K562 (cell line): ENCODE measurements around the gene TNPO2. TPM values are rescaled to one million over a fixed set of nuclear protein-coding genes. Genes with fewer than 3 reads are reported as not detected.

Experiments
- CBX8 ChIP-seq: fragments of 200-600 bp; sonication (generic); IDR thresholded peaks from 2 replicates; pipeline ENCODE4 v1.6.1; 2012; ENCODE audit warnings: borderline replicate concordance, mixed run types, low read depth, mild to moderate bottlenecking, moderate library complexity, mixed read lengths, low read length, control low read depth, inconsistent platforms; ENCODE audit not compliant: poor library complexity, severe bottlenecking; ENCODE audit errors: extremely low read depth
- ESRRB ChIP-seq: fragments of 250-450 bp; sonication (Bioruptor Pico); IDR thresholded peaks from 2 replicates; pipeline ENCODE4 v1.5.0; 2020; ENCODE audit warnings: mild to moderate bottlenecking, moderate library complexity, borderline replicate concordance
- EZH2 ChIP-seq: IDR thresholded peaks from 2 replicates; pipeline ENCODE4 v1.6.1; 2012; ENCODE audit warnings: low read depth, mild to moderate bottlenecking, inconsistent platforms, low read length, borderline replicate concordance
- HIVEP1 ChIP-seq: fragments of 250-450 bp; sonication (Bioruptor Pico); IDR thresholded peaks from 2 replicates; pipeline ENCODE4 v1.4.0; 2020; ENCODE audit warnings: mild to moderate bottlenecking
- HOMEZ ChIP-seq: fragments of 250-450 bp; sonication (Bioruptor Pico); IDR thresholded peaks from 2 replicates; pipeline ENCODE4 v1.4.0; 2020; ENCODE audit warnings: mild to moderate bottlenecking, moderate library complexity
- MAX ChIP-seq: sonication (generic); formaldehyde crosslinking; IDR thresholded peaks from 2 replicates; pipeline ENCODE4 v1.9.0; 2022; ENCODE audit warnings: mild to moderate bottlenecking, missing genetic modification reagents
- MTA3 ChIP-seq: fragments of 450-650 bp; formaldehyde crosslinking; IDR thresholded peaks from 2 replicates; pipeline ENCODE4 v1.6.1; 2017; ENCODE audit warnings: mild to moderate bottlenecking, borderline replicate concordance
- NR1H2 ChIP-seq: sonication (generic); formaldehyde crosslinking; IDR thresholded peaks from 2 replicates; pipeline ENCODE4 v1.4.0; 2020; ENCODE audit warnings: mild to moderate bottlenecking, missing genetic modification reagents
- PATZ1 ChIP-seq: fragments of 250-450 bp; sonication (Bioruptor Pico); IDR thresholded peaks from 2 replicates; pipeline ENCODE4 v1.5.0; 2020; ENCODE audit warnings: mild to moderate bottlenecking, borderline replicate concordance
- POLR2AphosphoS5 ChIP-seq: IDR thresholded peaks from 2 replicates; pipeline ENCODE4 v1.6.1; 2011; ENCODE audit warnings: mild to moderate bottlenecking, low read depth, low read length, moderate library complexity; ENCODE audit not compliant: control insufficient read depth, insufficient read depth
- PRMT5 ChIP-seq: sonication (generic); formaldehyde crosslinking; IDR thresholded peaks from 2 replicates; pipeline ENCODE4 v1.5.0; 2020; ENCODE audit warnings: missing genetic modification reagents
- RBM15 ChIP-seq: fragments of 200-400 bp; formaldehyde crosslinking; IDR thresholded peaks from 2 replicates; pipeline ENCODE4 v1.6.1; 2018; ENCODE audit warnings: mild to moderate bottlenecking, low read length, moderate library complexity; ENCODE audit not compliant: insufficient read depth
- XRCC4 ChIP-seq: IDR thresholded peaks from one replicate; pipeline ENCODE4 v1.6.1; 2011; ENCODE audit not compliant: insufficient read depth, insufficient read length; ENCODE audit errors: extremely low read depth
- ZC3H11A ChIP-seq: IDR thresholded peaks from 2 replicates; pipeline ENCODE4 v1.6.1; 2012; ENCODE audit warnings: low read depth, low read length, improper control_type of control experiment
- ZNF282 ChIP-seq: sonication (generic); formaldehyde crosslinking; IDR thresholded peaks from 2 replicates; pipeline ENCODE4 v1.8.1; 2023; ENCODE audit warnings: missing genetic modification reagents
- ZNF311 ChIP-seq: fragments of 250-450 bp; sonication (Bioruptor Pico); IDR thresholded peaks from 2 replicates; pipeline ENCODE4 v1.4.0; 2020; ENCODE audit warnings: mild to moderate bottlenecking, moderate library complexity
- ZNF507 ChIP-seq: conservative IDR thresholded peaks from 2 replicates; pipeline ENCODE4 v1.6.1; 2017; ENCODE audit warnings: missing genetic modification characterization, missing compliant biosample characterization
- ZNF551 ChIP-seq: fragments of 250-450 bp; sonication (Bioruptor Pico); IDR thresholded peaks from 2 replicates; pipeline ENCODE4 v1.5.0; 2021; ENCODE audit warnings: mild to moderate bottlenecking, moderate library complexity
- ZNF668 ChIP-seq: fragments of 250-450 bp; sonication (Bioruptor Pico); IDR thresholded peaks from 2 replicates; pipeline ENCODE4 v1.8.0; 2022; ENCODE audit warnings: mild to moderate bottlenecking, inconsistent platforms
- polyA plus RNA-seq, 8 experiments: library from polyadenylated mRNA; depleted of rRNA in 4 of 8; stranded (reverse) in 5 of 8; unstranded in 3 of 8; fragments of >200 nt; fragmentation: Nextera tagmentation in 2 of 8; fragmentation: Illumina TruSeq in 1 of 8; extraction: Ambion mirVana in 2 of 8; extraction: Trizol in 1 of 8; gene quantifications; 2 replicates each; pipeline versions ENCODE4 v1.2.1 to v1.2.3, GENCODE V29; 2011 to 2014; ENCODE audit warnings: inconsistent platforms in 1 of 8, missing spikeins in 1 of 8
- total RNA-seq, 7 experiments: library from RNA; depleted of rRNA in 6 of 7; stranded (reverse); fragments of >200 nt in 6 of 7; fragmentation: Illumina TruSeq in 2 of 7; extraction: Trizol in 2 of 7; gene quantifications; 2 replicates each; pipeline versions ENCODE4 v1.2.1 to v1.2.3, GENCODE V29; 2011 to 2021; ENCODE audit warnings: low replicate concordance in 1 of 7
- TF ChIP-seq, protein P1 (sequence below): fragments of 150-350 bp; conservative IDR thresholded peaks from 2 replicates; pipeline ENCODE4 v1.6.1; 2014; ENCODE audit warnings: low read length

Gene TNPO2
- total and polyA plus RNA-seq, 9 of the 15 experiments (the other 6 are each of a cell fraction or from before 2014, with no cell fraction given), result 6.0 to 126 (median 53.8) TPM

- TF ChIP-seq ZNF668 (CRISPR knock-in tag) (peak; percentile 38; the same call in 1 of the 2 replicates), XRCC4 (no peak), ZNF507 (tag) (no peak), MAX (CRISPR knock-in tag) (peak; percentile 92), PRMT5 (CRISPR knock-in tag) (0 out of 2 replicates have a peak, but pooled peaks have one; percentile 12), POLR2AphosphoS5 (peak; percentile 53), HOMEZ (no peak), ZC3H11A (no peak), PATZ1 (CRISPR knock-in tag) (no peak), RBM15 (no peak), CBX8 (no peak), HIVEP1 (no peak), ZNF311 (CRISPR knock-in tag) (no peak), ZNF282 (no peak), EZH2 (no peak), MTA3 (peak; percentile 97), NR1H2 (CRISPR knock-in tag) (0 out of 2 replicates have a peak, but pooled peaks have one; percentile 82), ZNF551 (no peak), ESRRB (no peak)
- TF ChIP-seq, protein P1, sequence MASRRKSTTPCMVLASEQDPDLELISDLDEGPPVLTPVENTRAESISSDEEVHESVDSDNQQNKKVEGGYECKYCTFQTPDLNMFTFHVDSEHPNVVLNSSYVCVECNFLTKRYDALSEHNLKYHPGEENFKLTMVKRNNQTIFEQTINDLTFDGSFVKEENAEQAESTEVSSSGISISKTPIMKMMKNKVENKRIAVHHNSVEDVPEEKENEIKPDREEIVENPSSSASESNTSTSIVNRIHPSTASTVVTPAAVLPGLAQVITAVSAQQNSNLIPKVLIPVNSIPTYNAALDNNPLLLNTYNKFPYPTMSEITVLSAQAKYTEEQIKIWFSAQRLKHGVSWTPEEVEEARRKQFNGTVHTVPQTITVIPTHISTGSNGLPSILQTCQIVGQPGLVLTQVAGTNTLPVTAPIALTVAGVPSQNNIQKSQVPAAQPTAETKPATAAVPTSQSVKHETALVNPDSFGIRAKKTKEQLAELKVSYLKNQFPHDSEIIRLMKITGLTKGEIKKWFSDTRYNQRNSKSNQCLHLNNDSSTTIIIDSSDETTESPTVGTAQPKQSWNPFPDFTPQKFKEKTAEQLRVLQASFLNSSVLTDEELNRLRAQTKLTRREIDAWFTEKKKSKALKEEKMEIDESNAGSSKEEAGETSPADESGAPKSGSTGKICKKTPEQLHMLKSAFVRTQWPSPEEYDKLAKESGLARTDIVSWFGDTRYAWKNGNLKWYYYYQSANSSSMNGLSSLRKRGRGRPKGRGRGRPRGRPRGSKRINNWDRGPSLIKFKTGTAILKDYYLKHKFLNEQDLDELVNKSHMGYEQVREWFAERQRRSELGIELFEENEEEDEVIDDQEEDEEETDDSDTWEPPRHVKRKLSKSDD, result no peak
These were observed 42.4 kb downstream of the TNPO2 start, which contains the start of gene DHPS (continued) for GRCh38 chr19:12681074-12681987.
